ENCODE measurements around the gene KIF4A.
A peak's percentile ranks its signal among the peaks of the same experiment; 100 is the strongest.

DNA sequence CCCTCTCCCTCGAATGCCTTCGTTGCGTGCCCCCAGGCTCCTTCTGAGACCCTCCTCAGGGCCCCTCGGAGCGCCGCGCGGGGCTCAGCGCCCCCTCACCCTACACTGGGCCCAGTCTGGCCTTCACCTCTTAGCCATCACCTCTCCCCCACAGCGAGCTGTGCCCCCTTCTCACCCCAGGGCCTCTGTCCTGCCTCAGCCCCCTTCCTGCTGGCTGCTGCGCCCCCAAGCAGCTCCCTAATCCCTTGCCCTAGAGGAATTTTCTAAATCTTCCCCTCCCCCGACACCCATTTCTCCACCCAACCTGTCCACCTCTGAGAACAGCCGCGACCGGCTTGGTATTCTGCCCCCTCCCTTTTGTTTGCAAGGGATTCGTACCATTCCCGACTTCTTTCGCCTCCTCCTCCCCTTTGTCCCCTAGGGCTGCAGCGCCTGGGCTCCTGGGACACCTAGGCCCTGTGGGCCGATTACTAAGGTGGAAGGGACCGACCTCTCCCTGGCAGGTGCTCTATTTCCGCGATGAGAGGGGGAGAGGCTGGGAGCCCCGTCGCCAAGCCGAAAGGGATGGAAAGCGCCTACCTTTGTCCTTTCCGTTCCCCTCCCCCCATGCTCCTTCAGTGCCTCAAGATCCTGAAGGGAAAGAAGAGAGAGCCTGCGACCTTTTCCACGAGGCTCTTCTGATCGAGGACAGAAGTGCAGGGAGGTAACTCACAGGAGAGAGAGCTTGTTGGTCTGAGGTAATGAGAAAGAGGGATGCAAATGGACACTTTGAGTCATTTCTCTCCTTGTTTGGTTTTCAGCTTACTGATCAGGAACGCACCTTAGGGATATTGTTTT lies 165.7 kb downstream of the KIF4A start:
- TF ChIP-seq, protein P1, sequence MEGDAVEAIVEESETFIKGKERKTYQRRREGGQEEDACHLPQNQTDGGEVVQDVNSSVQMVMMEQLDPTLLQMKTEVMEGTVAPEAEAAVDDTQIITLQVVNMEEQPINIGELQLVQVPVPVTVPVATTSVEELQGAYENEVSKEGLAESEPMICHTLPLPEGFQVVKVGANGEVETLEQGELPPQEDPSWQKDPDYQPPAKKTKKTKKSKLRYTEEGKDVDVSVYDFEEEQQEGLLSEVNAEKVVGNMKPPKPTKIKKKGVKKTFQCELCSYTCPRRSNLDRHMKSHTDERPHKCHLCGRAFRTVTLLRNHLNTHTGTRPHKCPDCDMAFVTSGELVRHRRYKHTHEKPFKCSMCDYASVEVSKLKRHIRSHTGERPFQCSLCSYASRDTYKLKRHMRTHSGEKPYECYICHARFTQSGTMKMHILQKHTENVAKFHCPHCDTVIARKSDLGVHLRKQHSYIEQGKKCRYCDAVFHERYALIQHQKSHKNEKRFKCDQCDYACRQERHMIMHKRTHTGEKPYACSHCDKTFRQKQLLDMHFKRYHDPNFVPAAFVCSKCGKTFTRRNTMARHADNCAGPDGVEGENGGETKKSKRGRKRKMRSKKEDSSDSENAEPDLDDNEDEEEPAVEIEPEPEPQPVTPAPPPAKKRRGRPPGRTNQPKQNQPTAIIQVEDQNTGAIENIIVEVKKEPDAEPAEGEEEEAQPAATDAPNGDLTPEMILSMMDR (IDR thresholded peaks at IDR 0.05): no peak
- TF ChIP-seq POLR2A (IDR thresholded peaks at IDR 0.05): peak in 2 of 3 donors; percentile 30 to 40
